COR-L47 (cell line): ENCODE data around the gene ACSF3.

Experiments
- DNase-seq: peaks from one replicate; lab custom pipeline; 2025; lab: John Stamatoyannopoulos, UW

The ACSF3 gene

GRCh38 chr16:89095491-89095951 lies 1.9 kb downstream of the ACSF3 start:
- no peak for DNase-seq

DNA sequence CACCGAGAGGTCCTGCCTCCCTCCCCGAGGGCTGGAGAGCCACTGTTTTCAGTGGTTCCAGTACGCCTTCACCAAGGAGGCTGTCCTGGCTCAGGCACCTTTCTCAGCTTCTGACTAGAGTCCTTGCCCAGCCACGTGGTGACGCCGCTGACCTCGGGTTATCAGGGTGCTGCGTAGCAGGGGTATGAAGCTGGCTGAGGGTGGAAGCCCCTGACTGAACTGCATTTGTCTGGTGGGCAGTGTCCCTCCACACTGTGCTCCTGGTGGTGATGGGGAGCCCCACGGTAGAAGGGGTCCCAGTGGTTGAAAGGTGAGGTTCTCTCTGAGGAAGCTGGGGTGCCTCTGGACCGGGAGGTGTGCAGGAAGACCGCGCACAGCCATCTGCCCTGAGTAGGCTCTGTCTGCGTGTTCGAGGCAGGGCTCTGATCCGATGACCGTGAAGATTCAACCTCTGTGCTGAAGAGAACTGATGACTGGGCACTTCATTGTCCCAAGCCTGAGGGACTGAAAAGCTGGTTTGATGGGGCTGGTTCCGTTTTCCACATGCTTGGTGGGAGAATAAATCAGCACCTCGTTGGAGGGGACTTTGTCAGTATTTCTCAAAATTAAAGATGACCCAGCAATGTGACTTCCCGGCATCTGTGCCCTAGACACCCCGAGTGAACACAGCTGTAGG lies 2.5 kb downstream of the ACSF3 start:
- no peak for DNase-seq

DNA sequence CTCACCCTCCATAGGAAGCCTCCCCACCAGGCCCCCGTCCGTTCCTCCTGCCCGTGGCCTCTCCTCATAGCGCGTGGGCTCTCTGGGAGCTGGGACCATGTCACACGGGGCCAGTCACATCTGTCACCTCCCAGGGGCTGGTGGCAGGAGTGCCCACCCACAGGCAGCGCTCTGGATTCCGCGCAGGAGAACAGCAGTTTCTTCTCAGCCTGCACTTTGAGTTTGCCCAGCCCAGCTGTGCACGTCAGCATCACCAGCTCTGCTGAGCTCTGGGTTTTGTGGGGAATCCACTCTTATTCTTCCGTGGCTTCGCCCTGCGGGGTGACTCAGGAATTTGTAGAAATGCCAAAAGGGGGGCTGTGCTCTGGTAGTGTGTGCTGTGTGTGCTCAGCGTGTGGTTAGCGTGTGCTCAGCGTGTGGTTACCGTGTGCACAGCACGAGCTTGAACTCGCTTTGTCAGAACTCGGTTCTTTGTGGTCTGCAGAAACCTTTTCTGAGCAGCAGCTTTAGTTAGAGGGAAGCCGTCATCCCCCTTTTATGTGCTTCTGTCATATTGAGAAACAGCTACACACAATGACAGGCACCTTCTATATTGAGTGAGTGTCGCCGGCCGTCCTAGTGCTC lies 3.2 kb downstream of the ACSF3 start:
- DNase-seq, result no peak

DNA sequence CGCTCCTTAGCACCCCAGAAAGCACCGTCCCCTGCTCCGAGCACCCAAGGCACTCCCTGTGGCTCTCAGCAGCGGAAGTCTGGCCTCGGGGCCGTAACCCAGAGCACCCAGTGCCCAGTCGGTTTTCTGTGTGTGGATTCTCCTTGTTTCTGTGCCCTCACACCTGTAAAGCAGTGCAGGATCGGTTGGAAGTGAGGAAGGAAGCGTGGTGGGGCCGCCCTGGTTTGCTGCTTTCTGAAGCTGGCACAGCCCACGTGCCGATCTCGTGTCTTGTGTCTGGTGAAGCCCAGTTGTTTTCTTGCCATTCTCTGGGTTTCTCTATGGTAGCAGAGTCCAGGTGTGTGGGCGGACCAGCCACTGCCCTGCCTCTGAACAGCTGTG lies 3.7 kb downstream of the ACSF3 start:
- no peak for DNase-seq

DNA sequence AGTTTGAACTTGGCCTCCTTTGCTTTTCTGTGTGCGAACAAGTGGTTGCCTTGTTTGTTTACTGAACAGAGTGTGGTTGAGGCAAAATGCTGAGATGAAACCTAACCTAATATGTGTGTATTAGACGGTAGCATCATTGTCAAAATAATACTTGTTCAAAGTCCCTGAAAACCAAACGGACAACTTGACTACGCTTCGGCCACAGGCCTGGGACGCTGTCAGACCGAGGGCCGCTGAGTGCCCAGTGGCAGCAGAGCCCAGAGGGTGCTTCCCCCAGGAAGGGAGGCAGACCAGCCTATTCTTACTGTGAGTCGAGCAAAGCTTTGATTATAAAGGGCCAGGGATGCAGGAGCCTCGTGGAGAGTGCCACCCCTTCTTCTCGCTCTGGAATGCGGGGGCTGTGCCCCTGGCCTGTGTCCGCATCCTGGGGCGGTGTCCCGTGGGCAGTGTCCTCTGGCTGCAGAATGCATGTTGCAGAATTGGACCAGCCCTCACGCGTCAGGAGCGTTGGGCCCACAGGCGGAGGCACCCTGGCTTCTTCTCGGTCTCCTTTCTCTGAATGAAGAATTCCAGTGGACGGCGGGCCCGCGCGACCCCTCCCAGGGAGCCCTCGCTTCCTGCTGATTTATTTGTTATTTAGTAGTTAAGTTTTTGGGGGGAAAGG lies 5.2 kb downstream of the ACSF3 start:
- DNase-seq, result no peak

- no peak for DNase-seq
These were observed 6.3 kb downstream of the ACSF3 start for GRCh38 chr16:89099905-89100304.

GRCh38 chr16:89100601-89101302 lies 7.1 kb downstream of the ACSF3 start:
- DNase-seq, result no peak

- DNase-seq, result no peak
These were observed 7.8 kb downstream of the ACSF3 start for GRCh38 chr16:89101303-89102040.

- no peak for DNase-seq
These were observed 8.4 kb downstream of the ACSF3 start for GRCh38 chr16:89102041-89102471.

- DNase-seq, result no peak
These were observed 8.9 kb downstream of the ACSF3 start for GRCh38 chr16:89102481-89103073.

DNA sequence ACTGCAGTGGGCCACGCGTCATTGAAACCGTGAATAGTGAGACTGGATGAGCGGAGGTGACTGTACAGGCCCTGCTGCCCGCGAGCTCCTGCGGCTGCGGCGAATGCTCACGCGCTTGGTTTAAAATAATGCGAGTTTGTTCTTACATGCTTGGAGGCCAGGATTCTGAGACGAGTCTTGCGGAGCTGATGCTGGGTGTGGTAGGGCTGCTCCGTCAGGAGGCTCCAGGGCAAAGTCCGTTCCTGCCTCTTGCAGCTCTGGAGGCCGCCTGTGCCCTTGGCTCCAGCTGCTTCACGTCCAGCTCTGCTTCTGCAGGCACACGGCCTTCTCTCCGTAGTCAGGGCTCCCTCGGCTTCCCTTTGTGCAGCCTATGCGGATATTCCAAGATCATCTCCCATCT lies 9.5 kb downstream of the ACSF3 start:
- no peak for DNase-seq

GRCh38 chr16:89103781-89104180 lies 10.1 kb downstream of the ACSF3 start:
- DNase-seq, result no peak

DNA sequence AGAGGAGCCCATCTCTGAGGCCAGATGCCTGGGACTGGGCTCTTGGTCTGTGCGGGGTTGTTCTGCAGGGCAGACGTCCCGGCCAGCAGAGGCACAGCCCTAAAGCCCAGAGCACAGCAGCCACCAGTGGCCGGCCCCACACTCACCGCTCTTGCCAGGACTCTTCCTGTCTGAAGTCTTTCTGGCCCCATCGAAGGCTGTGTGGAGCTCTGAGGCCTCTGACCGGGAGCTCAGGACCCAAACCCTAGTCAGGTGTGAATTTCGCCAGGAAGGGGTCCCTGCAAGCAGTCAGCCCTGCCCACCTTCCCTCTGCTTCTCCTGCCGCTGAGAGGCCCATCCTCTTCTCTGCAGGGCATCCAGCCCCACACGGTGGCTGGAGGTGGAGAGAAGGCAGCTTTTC lies 10.7 kb downstream of the ACSF3 start:
- DNase-seq, result no peak

- no peak for DNase-seq
These were observed 11.4 kb downstream of the ACSF3 start for GRCh38 chr16:89104930-89105571.

DNA sequence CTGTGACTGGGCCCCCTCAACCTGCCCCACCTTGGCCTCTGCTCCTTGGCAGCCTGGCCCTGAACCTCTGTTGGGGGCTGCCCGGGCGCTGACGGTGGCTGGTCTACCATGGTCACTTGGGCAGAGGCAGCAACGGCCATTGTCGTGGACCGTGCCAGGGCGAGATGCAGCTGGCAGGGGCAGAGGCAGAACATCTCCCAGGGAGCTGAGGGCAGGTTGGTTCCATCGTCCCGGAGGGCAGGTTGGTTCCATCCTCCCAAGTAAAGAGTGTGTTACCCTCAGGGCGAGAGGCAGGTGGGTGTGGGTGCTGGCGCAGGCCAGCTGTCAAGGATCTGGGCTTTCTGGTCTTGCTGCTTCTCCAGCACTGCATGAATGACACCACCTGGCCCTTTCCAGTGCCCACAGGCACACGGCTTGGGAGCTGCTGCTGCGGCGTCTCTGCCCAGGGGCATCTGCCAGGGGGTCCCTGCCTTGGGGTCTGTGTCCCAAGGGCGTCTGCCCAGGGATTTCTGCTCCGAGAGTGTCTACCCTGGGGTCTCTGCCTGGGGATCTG lies 12.0 kb downstream of the ACSF3 start:
- no peak for DNase-seq

DNA sequence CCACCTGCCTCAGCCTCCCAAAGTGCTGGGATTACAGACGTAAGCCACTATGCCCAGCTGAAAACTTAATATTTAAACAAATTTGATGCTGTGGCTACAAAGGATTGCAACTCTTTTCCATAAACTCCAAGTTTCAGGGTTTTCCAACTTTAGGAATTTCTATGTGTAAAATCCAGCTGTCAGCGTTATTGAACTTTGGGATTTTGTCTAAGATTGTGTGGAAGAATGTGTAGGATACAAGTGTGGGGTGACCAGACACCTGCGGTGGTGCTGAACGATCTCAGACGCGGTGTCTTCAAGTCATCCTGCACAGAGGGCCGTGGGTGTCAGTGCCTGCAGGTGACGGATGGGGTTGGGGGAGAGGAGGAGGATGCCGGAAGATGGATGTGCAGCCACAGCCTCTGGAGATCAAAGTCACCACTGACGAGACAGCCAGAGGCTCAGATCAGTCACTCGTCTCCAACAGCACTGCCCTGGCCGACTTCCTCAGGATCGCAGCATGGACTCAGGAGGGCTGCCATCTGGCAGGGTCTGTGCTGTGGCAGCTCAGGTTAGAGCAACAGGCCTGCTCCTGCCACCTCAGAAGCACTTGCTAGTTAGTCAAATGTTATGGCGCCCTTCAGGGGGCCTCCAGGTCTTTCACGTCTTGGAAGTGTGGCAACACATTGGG lies 13.0 kb downstream of the ACSF3 start:
- no peak for DNase-seq

DNA sequence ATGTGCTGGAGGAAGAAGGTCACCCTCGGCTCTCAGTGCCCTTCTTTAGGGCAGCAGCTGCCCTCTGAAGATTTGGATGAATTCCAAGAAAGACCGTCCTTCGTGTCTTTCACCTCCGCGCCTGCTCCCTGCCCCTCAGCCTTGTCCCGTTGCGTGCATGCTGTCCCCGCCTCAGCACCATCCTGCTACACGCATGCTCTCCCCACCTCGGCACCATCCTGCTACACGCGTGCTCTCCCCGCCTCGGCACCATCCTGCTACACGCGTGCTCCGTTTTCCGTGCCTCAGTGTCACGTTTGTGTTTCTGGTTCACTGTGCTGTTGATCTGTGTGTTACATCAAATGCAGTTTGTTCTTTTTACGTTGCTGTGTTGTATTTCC lies 13.5 kb downstream of the ACSF3 start:
- no peak for DNase-seq

DNA sequence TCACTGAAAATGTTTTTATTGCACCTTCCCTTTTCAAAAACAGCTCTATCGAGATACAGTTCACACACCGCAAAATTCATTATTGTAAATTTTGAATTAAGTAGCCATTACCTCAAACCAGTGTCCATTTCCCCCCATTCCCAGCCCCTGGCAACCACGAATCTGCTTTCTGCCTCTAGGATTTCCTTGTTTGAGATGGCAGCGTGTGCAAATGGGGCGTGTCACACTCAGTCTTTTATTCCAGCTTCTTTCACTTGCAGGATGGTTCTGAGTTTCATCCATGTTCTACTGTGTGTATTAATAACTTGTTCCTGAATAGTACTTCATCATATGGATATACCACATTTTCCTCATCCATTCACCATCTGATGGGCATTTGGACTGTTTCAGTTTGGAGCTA lies 14.8 kb downstream of the ACSF3 start:
- DNase-seq, result no peak

DNA sequence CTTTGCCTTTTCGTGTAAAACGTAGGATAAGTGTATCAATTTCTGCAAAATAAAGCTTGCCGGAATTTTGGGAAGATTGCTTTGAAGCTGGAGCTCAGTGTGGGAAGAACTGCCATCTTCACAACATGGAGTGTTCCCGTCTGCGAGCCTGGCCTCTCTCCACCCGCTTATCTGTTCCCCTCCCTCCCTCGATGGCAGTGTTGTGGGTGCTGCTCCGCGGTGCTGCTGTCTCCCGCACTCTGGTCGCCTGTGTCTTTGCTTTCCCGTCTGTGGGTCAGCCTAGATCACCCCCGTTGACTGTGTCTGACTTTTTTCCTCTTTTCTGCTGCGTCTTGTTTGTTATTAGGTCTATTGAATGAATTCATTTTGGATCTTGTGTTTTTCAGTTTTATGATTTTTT lies 17.0 kb downstream of the ACSF3 start:
- no peak for DNase-seq

DNA sequence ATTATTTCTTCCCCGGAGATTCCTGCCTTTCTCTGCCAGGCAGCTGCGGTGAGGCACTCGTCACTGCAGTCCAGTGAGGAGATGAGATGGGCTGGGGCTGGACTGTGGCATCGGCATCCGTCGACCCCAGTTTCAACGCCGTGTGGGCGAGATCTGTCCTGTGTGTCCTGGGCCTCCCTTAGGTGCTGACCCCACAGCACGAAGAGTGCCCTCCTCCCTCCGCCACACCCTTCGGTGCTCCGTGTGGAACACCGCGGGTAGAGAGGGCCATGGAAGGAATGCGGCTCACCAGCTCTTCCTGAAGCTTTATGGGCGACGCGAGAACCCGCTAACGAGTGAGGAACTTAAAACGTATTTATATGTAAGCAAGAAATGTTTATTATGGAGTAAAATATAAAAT lies 17.6 kb downstream of the ACSF3 start:
- DNase-seq, result no peak
